GM18870 (cell line): ENCODE measurements around the gene PCDH15.

Experiments
- ATAC-seq: cut with Tn5 transposase; IDR thresholded peaks from one replicate; pipeline ENCODE4 v1.9.1; 2021; ENCODE audit warnings: moderate library complexity; ENCODE audit not compliant: unreplicated experiment

PCDH15 gene

GRCh38 chr10:54708591-54708990 is 92.4 kb downstream of the PCDH15 start:
- ATAC-seq, result no peak

- no peak for ATAC-seq
Measured at GRCh38 chr10:54708021-54708420, 93.0 kb downstream of the PCDH15 start.

GRCh38 chr10:54702583-54703485 is 98.2 kb downstream of the PCDH15 start:
- no peak for ATAC-seq

- ATAC-seq, result no peak
Measured at GRCh38 chr10:54691331-54691730, 109.7 kb downstream of the PCDH15 start.

GRCh38 chr10:54682554-54682953 is 118.5 kb downstream of the PCDH15 start:
- no peak for ATAC-seq

GRCh38 chr10:54681136-54681535 is 119.9 kb downstream of the PCDH15 start:
- no peak for ATAC-seq

- ATAC-seq, result no peak
Measured at GRCh38 chr10:54667136-54667535, 133.9 kb downstream of the PCDH15 start.

- no peak for ATAC-seq
Measured at GRCh38 chr10:54666192-54666591, 134.8 kb downstream of the PCDH15 start.

GRCh38 chr10:54665095-54665494 is 135.9 kb downstream of the PCDH15 start:
- no peak for ATAC-seq

- ATAC-seq, result no peak
Measured at GRCh38 chr10:54660397-54660796, 140.6 kb downstream of the PCDH15 start.

- ATAC-seq, result no peak
Measured at GRCh38 chr10:54656643-54657042, 144.4 kb downstream of the PCDH15 start.

- no peak for ATAC-seq
Measured at GRCh38 chr10:54653518-54653917, 147.5 kb downstream of the PCDH15 start.

- ATAC-seq, result no peak
Measured at GRCh38 chr10:54650547-54650946, 150.5 kb downstream of the PCDH15 start.

- ATAC-seq, result peak; percentile 53
Measured at GRCh38 chr10:54622017-54622416, 179.0 kb downstream of the PCDH15 start.

GRCh38 chr10:54620352-54620751 is 180.7 kb downstream of the PCDH15 start:
- no peak for ATAC-seq

GRCh38 chr10:54614072-54614471 is 187.0 kb downstream of the PCDH15 start:
- ATAC-seq, result no peak

GRCh38 chr10:54613162-54613561 is 187.9 kb downstream of the PCDH15 start:
- ATAC-seq, result no peak

- no peak for ATAC-seq
Measured at GRCh38 chr10:54609423-54609822, 191.6 kb downstream of the PCDH15 start.

GRCh38 chr10:54607983-54608382 is 193.0 kb downstream of the PCDH15 start:
- ATAC-seq, result no peak

GRCh38 chr10:54594289-54594688 is 206.7 kb downstream of the PCDH15 start:
- no peak for ATAC-seq

- no peak for ATAC-seq
Measured at GRCh38 chr10:54587971-54588370, 213.1 kb downstream of the PCDH15 start.

GRCh38 chr10:54585572-54585971 is 215.5 kb downstream of the PCDH15 start:
- ATAC-seq, result no peak

- ATAC-seq, result no peak
Measured at GRCh38 chr10:54577682-54578081, 223.3 kb downstream of the PCDH15 start.
